Activated CD4-positive, alpha-beta memory T cell treated with anti-CD3 and anti-CD28 coated beads for 36 hours (primary cell): ENCODE data around the gene RAB29. TPM values are rescaled to one million over a fixed set of nuclear protein-coding genes. Genes with fewer than 3 reads are reported as not detected.

Experiments
- CTCF ChIA-PET: fragments of 350-600 bp; sonication (Branson Sonifier 250); formaldehyde crosslinking; loops from one replicate; lab custom pipeline; 2021; ENCODE audit warnings: antibody characterized with exemption, inconsistent platforms; lab: Charles Lee
- POLR2A ChIA-PET: fragments of 350-600 bp; sonication (Branson Sonifier 250); formaldehyde crosslinking; loops from one replicate; lab custom pipeline; 2021; ENCODE audit warnings: antibody characterized with exemption; lab: Charles Lee
- DNase-seq: peaks from one replicate; pipeline ENCODE4 v3.0.0-alpha.2; 2020
- H3K27ac Mint-ChIP-seq: one replicate; pipeline ENCODE4 v1.8.0; 2021; ENCODE audit warnings: mixed read lengths
- H3K27me3 Mint-ChIP-seq: one replicate; pipeline ENCODE4 v1.8.0; 2021; ENCODE audit warnings: mixed read lengths
- H3K36me3 Mint-ChIP-seq: one replicate; pipeline ENCODE4 v1.8.0; 2021; ENCODE audit warnings: mixed read lengths
- H3K4me1 Mint-ChIP-seq: one replicate; pipeline ENCODE4 v1.8.0; 2021; ENCODE audit warnings: low read depth, mixed read lengths
- H3K4me3 Mint-ChIP-seq: one replicate; pipeline ENCODE4 v1.8.0; 2021; ENCODE audit warnings: mild to moderate bottlenecking, mixed read lengths
- H3K9me3 Mint-ChIP-seq: one replicate; pipeline ENCODE4 v1.8.0; 2021; ENCODE audit warnings: mixed read lengths
- intact Hi-C: fragments of 100-400 bp; cut with micrococcal nuclease; formaldehyde crosslinking; loops from one replicate; pipeline ENCODE4 v1.15.1; 2023
- total RNA-seq, 2 experiments: library from RNA; stranded (reverse); gene quantifications; one replicate each; pipeline ENCODE4 v1.2.3, GENCODE V29; 2021

The RAB29 gene
- total RNA-seq, 2 experiments from 2014 or later, result 31.5 to 31.6 TPM

- H3K27ac Mint-ChIP-seq, result no peak overlapping the region
- intact Hi-C loops, result loop anchor here (1.0 kb wide), 1 partner anchor 8 kb away; no protein-coding TSS in a partner anchor
These were observed 11.3 kb downstream of the RAB29 start for GRCh38 chr1:205763980-205764379.

GRCh38 chr1:205760606-205761005 is 14.7 kb downstream of the RAB29 start:
- CTCF ChIA-PET, result interaction anchor here (0.8 to 1.6 kb wide), 4 partner anchors 11 to 103 kb away, joined by 3 to 4 read pairs (median 4); no protein-coding TSS in a partner anchor
- no peak overlapping the region for H3K27ac Mint-ChIP-seq
- intact Hi-C loops, result no loop called here
- H3K36me3 Mint-ChIP-seq, result no peaks in the 10 kb centered on the region
- POLR2A ChIA-PET, result no interaction called here
- peaks cover 21% of the 10 kb centered on the region for H3K4me1 Mint-ChIP-seq
- no peaks in the 10 kb centered on the region for H3K9me3 Mint-ChIP-seq
- no peak for DNase-seq
- H3K4me3 Mint-ChIP-seq, result no peak overlapping the region
- no peaks in the 10 kb centered on the region for H3K27me3 Mint-ChIP-seq

More at GRCh38 chr1:205763980-205764379, 11.3 kb downstream of the RAB29 start:
- H3K27me3 Mint-ChIP-seq, result no peaks in the 10 kb centered on the region
- CTCF ChIA-PET, result interaction anchor here (0.8 to 1.3 kb wide), 3 partner anchors 9 to 498 kb away, joined by 3 to 4 read pairs (median 3); no protein-coding TSS in a partner anchor
- H3K9me3 Mint-ChIP-seq, result no peaks in the 10 kb centered on the region
- H3K4me3 Mint-ChIP-seq, result no peak overlapping the region
- POLR2A ChIA-PET, result interaction anchor here (1.2 to 1.6 kb wide), 3 partner anchors 8 to 15 kb away, joined by 3 to 7 read pairs (median 6); partner anchors contain the start of genes NUCKS1 and RAB29
- peaks cover 24% of the 10 kb centered on the region for H3K4me1 Mint-ChIP-seq
- H3K36me3 Mint-ChIP-seq, result peaks cover 5% of the 10 kb centered on the region
- DNase-seq, result no peak

GRCh38 chr1:205756552-205756951 is 18.7 kb downstream of the RAB29 start:
- Mint-ChIP-seq H3K4me1 (peaks cover 4% of the 10 kb centered on the region), H3K27me3 (no peaks in the 10 kb centered on the region), H3K4me3 (no peak overlapping the region), H3K27ac (no peak overlapping the region), H3K9me3 (no peaks in the 10 kb centered on the region), H3K36me3 (no peaks in the 10 kb centered on the region)
- POLR2A ChIA-PET, result no interaction called here
- CTCF ChIA-PET, result interaction anchor here (0.5 kb wide), 1 partner anchor 16 kb away, joined by 3 read pairs; no protein-coding TSS in a partner anchor
- intact Hi-C loops, result no loop called here
- no peak for DNase-seq

- Mint-ChIP-seq H3K4me1 (peaks cover 9% of the 10 kb centered on the region), H3K4me3 (no peak overlapping the region), H3K36me3 (peaks cover 3% of the 10 kb centered on the region), H3K27ac (no peak overlapping the region), H3K9me3 (no peaks in the 10 kb centered on the region), H3K27me3 (peaks cover 1% of the 10 kb centered on the region)
- no peak for DNase-seq
- intact Hi-C loops, result no loop called here
- CTCF ChIA-PET, result interaction anchor here (0.8 to 1.3 kb wide), 3 partner anchors 9 to 223 kb away, joined by 3 to 5 read pairs (median 4); no protein-coding TSS in a partner anchor
- POLR2A ChIA-PET, result interaction anchor here (0.7 to 1.0 kb wide), 2 partner anchors 20 to 374 kb away, joined by 3 read pairs; no protein-coding TSS in a partner anchor
These were observed 20.4 kb downstream of the RAB29 start for GRCh38 chr1:205754857-205755256.

GRCh38 chr1:205751036-205751651 is 24.1 kb downstream of the RAB29 start:
- ChIA-PET CTCF (interaction anchor here (0.8 to 0.9 kb wide), 2 partner anchors 21 to 40 kb away, joined by 3 read pairs; no protein-coding TSS in a partner anchor), POLR2A (no interaction called here)
- peaks cover 22% of the 10 kb centered on the region for H3K36me3 Mint-ChIP-seq

GRCh38 chr1:205750138-205751035 is 24.9 kb downstream of the RAB29 start, which contains the start of gene NUCKS1:
NUCKS1 (minus strand) TSS chr1:205750182; CDS start chr1:205749973, 209 bp downstream.
- no peaks in the 10 kb centered on the region for H3K9me3 Mint-ChIP-seq
- CTCF ChIA-PET, result interaction anchor here (0.6 to 2.1 kb wide), 4 partner anchors 10 to 39 kb away, joined by 3 to 10 read pairs (median 3); no protein-coding TSS in a partner anchor
- peak within 1 kb of the TSS; percentile 93 for H3K4me3 Mint-ChIP-seq
- POLR2A ChIA-PET, result interaction anchor here (1.1 to 2.2 kb wide), 5 partner anchors 14 to 119 kb away, joined by 6 to 25 read pairs (median 16); partner anchors contain the start of genes ELK4 and RAB29
- H3K27ac Mint-ChIP-seq, result peak within 1 kb of the TSS; percentile 99
- peak; percentile 98 for DNase-seq
- peaks cover 23% of the 10 kb centered on the region for H3K36me3 Mint-ChIP-seq
- peaks cover 30% of the 10 kb centered on the region for H3K4me1 Mint-ChIP-seq
- intact Hi-C loops, result loop anchor here (1.0 kb wide), 4 partner anchors 25 to 628 kb away; partner anchors contain the start of genes RAB29 and SLC41A1
- H3K27me3 Mint-ChIP-seq, result peaks cover 1% of the 10 kb centered on the region

More at GRCh38 chr1:205751036-205751651, 24.1 kb downstream of the RAB29 start:
- Mint-ChIP-seq H3K27ac (peak overlapping the region; percentile 99), H3K9me3 (no peaks in the 10 kb centered on the region), H3K4me1 (peaks cover 25% of the 10 kb centered on the region), H3K27me3 (peaks cover 1% of the 10 kb centered on the region), H3K4me3 (peak overlapping the region; percentile 93)
- intact Hi-C loops, result no loop called here
- no peak for DNase-seq

- Mint-ChIP-seq H3K9me3 (no peaks in the 10 kb centered on the region), H3K27ac (peak overlapping the region; percentile 99), H3K4me1 (peaks cover 37% of the 10 kb centered on the region), H3K36me3 (peaks cover 23% of the 10 kb centered on the region), H3K27me3 (peaks cover 1% of the 10 kb centered on the region), H3K4me3 (peak overlapping the region; percentile 93)
- POLR2A ChIA-PET, result interaction anchor here (0.8 to 2.2 kb wide), 10 partner anchors 15 to 118 kb away, joined by 3 to 25 read pairs (median 6); partner anchors contain the start of genes ELK4, RAB29 and SLC45A3
- intact Hi-C loops, result loop anchor here (1.0 to 5.0 kb wide), 7 partner anchors 26 to 627 kb away; partner anchors contain the start of genes RAB29 and SLC41A1
- peak; percentile 98 for DNase-seq
- CTCF ChIA-PET, result interaction anchor here (0.6 to 2.1 kb wide), 5 partner anchors 11 to 158 kb away, joined by 3 to 10 read pairs (median 4); no protein-coding TSS in a partner anchor
These were observed 25.8 kb downstream of the RAB29 start for GRCh38 chr1:205749234-205750137.

GRCh38 chr1:205748403-205749233 is 26.7 kb downstream of the RAB29 start:
- H3K27ac Mint-ChIP-seq, result peak overlapping the region; percentile 92
- peaks cover 1% of the 10 kb centered on the region for H3K27me3 Mint-ChIP-seq
- peak; percentile 74 for DNase-seq
- H3K4me1 Mint-ChIP-seq, result peaks cover 43% of the 10 kb centered on the region
- no peaks in the 10 kb centered on the region for H3K9me3 Mint-ChIP-seq
- intact Hi-C loops, result loop anchor here (2.0 to 5.0 kb wide), 3 partner anchors 30 to 461 kb away; no protein-coding TSS in a partner anchor
- ChIA-PET POLR2A (interaction anchor here (0.7 to 2.2 kb wide), 11 partner anchors 15 to 117 kb away, joined by 3 to 25 read pairs (median 6); partner anchors contain the start of genes ELK4, RAB29 and SLC45A3), CTCF (interaction anchor here (0.8 to 2.1 kb wide), 5 partner anchors 25 to 157 kb away, joined by 3 to 10 read pairs (median 4); no protein-coding TSS in a partner anchor)
- peak overlapping the region; percentile 93 for H3K4me3 Mint-ChIP-seq
- peaks cover 23% of the 10 kb centered on the region for H3K36me3 Mint-ChIP-seq

- no peak for DNase-seq
- intact Hi-C loops, result loop anchor here (5.0 kb wide), 1 partner anchor 460 kb away; no protein-coding TSS in a partner anchor
- CTCF ChIA-PET, result interaction anchor here (0.6 to 1.5 kb wide), 5 partner anchors 16 to 824 kb away, joined by 3 to 6 read pairs (median 4); no protein-coding TSS in a partner anchor
- Mint-ChIP-seq H3K4me1 (peaks cover 55% of the 10 kb centered on the region), H3K4me3 (peak overlapping the region; percentile 34), H3K27me3 (peaks cover 1% of the 10 kb centered on the region), H3K36me3 (peaks cover 24% of the 10 kb centered on the region), H3K9me3 (no peaks in the 10 kb centered on the region), H3K27ac (peak overlapping the region; percentile 56)
- POLR2A ChIA-PET, result interaction anchor here (0.7 to 1.3 kb wide), 5 partner anchors 13 to 1173 kb away, joined by 3 to 4 read pairs (median 3); partner anchors contain the start of gene RAB29
These were observed 28.4 kb downstream of the RAB29 start for GRCh38 chr1:205746757-205747412.
